ENCODE measurements around the gene WHRN. TPM values are rescaled to one million over a fixed set of nuclear protein-coding genes. Genes with fewer than 3 reads are reported as not detected.
A peak's percentile ranks its signal among the peaks of the same experiment; 100 is the strongest.

Gene WHRN
- total RNA-seq, 1 donor from 2014 or later, result 14.5 TPM

GRCh38 chr9:114405294-114406034 is 99.8 kb downstream of the WHRN start:
- H3K4me3 Mint-ChIP-seq, result no peak overlapping the region
- H3K9me3 Mint-ChIP-seq, result no peaks in the 10 kb centered on the region
- peak; percentile 29 for TF ChIP-seq CTCF (IDR thresholded peaks at IDR 0.05)
- peaks cover 6% of the 10 kb centered on the region for H3K4me1 Mint-ChIP-seq
- H3K27me3 Mint-ChIP-seq, result no peaks in the 10 kb centered on the region
- intact Hi-C loops (cut with micrococcal nuclease), result loop anchor here (1.0 to 5.0 kb wide), 10 partner anchors 45 to 609 kb away; no protein-coding TSS in a partner anchor
- no peak overlapping the region for H3K27ac Mint-ChIP-seq
- DNase-seq, result peak; percentile 62
- ChIA-PET POLR2A (interaction anchor here (0.6 to 2.8 kb wide), 9 partner anchors 10 to 518 kb away, joined by 3 to 14 read pairs (median 5); partner anchors contain the start of gene ATP6V1G1), CTCF (interaction anchor here (0.6 to 5.6 kb wide), 45 partner anchors 9 to 1118 kb away, joined by 3 to 126 read pairs (median 4); partner anchors contain the start of genes AKNA, TEX48 and WHRN)
- peak; percentile 99 for ATAC-seq (ENCODE audit: low read depth)
- no peaks in the 10 kb centered on the region for H3K36me3 Mint-ChIP-seq (ENCODE audit: low read depth)

- no peaks in the 10 kb centered on the region for H3K27me3 Mint-ChIP-seq
- no peak overlapping the region for H3K4me3 Mint-ChIP-seq
- no peak for DNase-seq
- intact Hi-C loops (cut with micrococcal nuclease), result loop anchor here (2.0 kb wide), 1 partner anchor 46 kb away; no protein-coding TSS in a partner anchor
- POLR2A ChIA-PET, result interaction anchor here (0.6 to 2.8 kb wide), 3 partner anchors 14 to 51 kb away, joined by 4 to 14 read pairs (median 11); no protein-coding TSS in a partner anchor
- H3K4me1 Mint-ChIP-seq, result peaks cover 6% of the 10 kb centered on the region
- TF ChIP-seq CTCF (IDR thresholded peaks at IDR 0.05), result no peak
- no peaks in the 10 kb centered on the region for H3K36me3 Mint-ChIP-seq (ENCODE audit: low read depth)
- CTCF ChIA-PET, result interaction anchor here (1.2 to 5.6 kb wide), 9 partner anchors 20 to 607 kb away, joined by 3 to 126 read pairs (median 10); partner anchors contain the start of genes TEX48 and WHRN
- no peak overlapping the region for H3K27ac Mint-ChIP-seq
- no peak for ATAC-seq (ENCODE audit: low read depth)
- no peaks in the 10 kb centered on the region for H3K9me3 Mint-ChIP-seq
Measured at GRCh38 chr9:114404531-114404930, 100.7 kb downstream of the WHRN start.

GRCh38 chr9:114403153-114403756 is 102.0 kb downstream of the WHRN start:
- DNase-seq, result no peak
- no peaks in the 10 kb centered on the region for H3K27me3 Mint-ChIP-seq

DNA sequence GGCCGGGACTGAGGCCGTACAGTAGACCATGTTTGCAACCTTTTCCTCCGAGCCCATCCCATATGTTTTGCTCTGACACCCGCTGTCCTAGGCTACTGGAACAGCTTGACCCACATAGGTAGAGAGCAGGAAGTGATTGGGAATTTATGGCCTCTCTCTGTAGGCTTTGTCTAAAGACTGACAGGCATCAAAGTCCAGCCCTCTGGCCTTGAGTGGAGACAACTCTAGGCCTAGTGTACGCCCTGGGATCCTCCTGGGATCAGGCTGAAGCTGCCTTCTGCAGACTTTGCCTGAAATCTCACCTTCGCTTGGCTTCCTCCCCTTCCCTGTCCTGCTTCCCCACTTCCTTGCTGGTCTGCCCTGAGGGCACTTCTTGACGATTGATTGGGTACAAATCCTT is 103.9 kb downstream of the WHRN start:
- no peaks in the 10 kb centered on the region for H3K27me3 Mint-ChIP-seq
- ChIA-PET POLR2A (interaction anchor here (0.9 to 23.4 kb wide), 4 partner anchors 16 to 215 kb away, joined by 3 to 913 read pairs (median 157); partner anchors contain the start of gene AKNA), CTCF (interaction anchor here (1.1 kb wide), 1 partner anchor 62 kb away, joined by 3 read pairs; no protein-coding TSS in a partner anchor)
- H3K4me1 Mint-ChIP-seq, result peaks cover 23% of the 10 kb centered on the region
- H3K9me3 Mint-ChIP-seq, result no peaks in the 10 kb centered on the region
- no peak for DNase-seq
- H3K4me3 Mint-ChIP-seq, result no peak overlapping the region
- ATAC-seq (ENCODE audit: low read depth), result no peak
- intact Hi-C loops (cut with micrococcal nuclease), result no loop called here
- peak overlapping the region; percentile 30 for H3K27ac Mint-ChIP-seq
- no peak for TF ChIP-seq CTCF (IDR thresholded peaks at IDR 0.05)
- peaks cover 16% of the 10 kb centered on the region for H3K36me3 Mint-ChIP-seq (ENCODE audit: low read depth)

More at GRCh38 chr9:114403153-114403756, 102.0 kb downstream of the WHRN start:
- H3K4me3 Mint-ChIP-seq, result no peak overlapping the region
- POLR2A ChIA-PET, result interaction anchor here (1.1 to 23.4 kb wide), 2 partner anchors 35 to 250 kb away, joined by 5 to 913 read pairs; no protein-coding TSS in a partner anchor
- intact Hi-C loops (cut with micrococcal nuclease), result no loop called here
- no peak for TF ChIP-seq CTCF (IDR thresholded peaks at IDR 0.05)
- H3K4me1 Mint-ChIP-seq, result peaks cover 9% of the 10 kb centered on the region
- H3K27ac Mint-ChIP-seq, result no peak overlapping the region
- ATAC-seq (ENCODE audit: low read depth), result no peak
- H3K36me3 Mint-ChIP-seq (ENCODE audit: low read depth), result no peaks in the 10 kb centered on the region
- CTCF ChIA-PET, result interaction anchor here (1.5 to 5.6 kb wide), 2 partner anchors 189 to 251 kb away, joined by 5 to 126 read pairs; no protein-coding TSS in a partner anchor
- H3K9me3 Mint-ChIP-seq, result no peaks in the 10 kb centered on the region

Data from activated B cell treated with CpG ODN at 0.5 μM for 24 hours (primary cell).